Hepatocyte (in vitro differentiated cells): ENCODE results near the gene HPCAL1. TPM values are rescaled to one million over a fixed set of nuclear protein-coding genes. Genes with fewer than 3 reads are reported as not detected.
"Not testable (repeated sequence)": the region's sequence is repeated elsewhere in the genome, so short reads cannot be mapped to it uniquely, and the experiment has no call there.

Source experiments
- DNase-seq: peaks from one replicate; pipeline ENCODE4 v3.0.0-alpha.2; 2016; ENCODE audit warnings: low spot score
- H2AFZ ChIP-seq: fragments of 200-600 bp; sonication (generic); 2 replicates; pipeline ENCODE4 v1.6.0; 2016; ENCODE audit warnings: antibody characterized with exemption, mild to moderate bottlenecking
- H3K27ac ChIP-seq: fragments of 200-600 bp; sonication (generic); 2 replicates; pipeline ENCODE4 v1.5.1; 2016; ENCODE audit warnings: mild to moderate bottlenecking
- H3K27me3 ChIP-seq: fragments of 200-600 bp; sonication (generic); 2 replicates; pipeline ENCODE4 v1.6.1; 2016
- H3K36me3 ChIP-seq: fragments of 200-600 bp; sonication (generic); replicated peaks from 2 replicates; pipeline ENCODE4 v1.5.1; 2016; ENCODE audit warnings: low read depth; ENCODE audit not compliant: insufficient read depth
- H3K4me1 ChIP-seq: fragments of 200-600 bp; sonication (generic); 2 replicates; pipeline ENCODE4 v1.5.1; 2016; ENCODE audit warnings: mild to moderate bottlenecking, moderate library complexity; ENCODE audit not compliant: insufficient read depth
- H3K4me2 ChIP-seq: fragments of 200-600 bp; sonication (generic); 2 replicates; pipeline ENCODE4 v1.6.0; 2016
- H3K4me3 ChIP-seq: fragments of 200-600 bp; sonication (generic); 2 replicates; pipeline ENCODE4 v1.5.1; 2016; ENCODE audit warnings: mild to moderate bottlenecking
- H3K79me2 ChIP-seq: fragments of 200-600 bp; sonication (generic); 2 replicates; pipeline ENCODE4 v1.6.0; 2017; ENCODE audit warnings: mild to moderate bottlenecking
- H3K9me2 ChIP-seq: fragments of 200-600 bp; sonication (generic); replicated peaks from 2 replicates; pipeline ENCODE4 v1.6.0; 2017; ENCODE audit warnings: mild to moderate bottlenecking; ENCODE audit not compliant: insufficient read depth
- H3K9me3 ChIP-seq: fragments of 200-600 bp; sonication (generic); 2 replicates; pipeline ENCODE4 v1.5.1; 2016; ENCODE audit warnings: low read depth, mild to moderate bottlenecking
- H4K20me1 ChIP-seq: fragments of 200-600 bp; sonication (generic); 2 replicates; pipeline ENCODE4 v1.6.0; 2016; ENCODE audit warnings: mild to moderate bottlenecking; ENCODE audit not compliant: insufficient read depth, poor library complexity, severe bottlenecking
- CTCF ChIP-seq: fragments of 200-600 bp; sonication (generic); IDR thresholded peaks from 2 replicates; pipeline ENCODE4 v1.5.1; 2016; ENCODE audit warnings: antibody characterized with exemption, mild to moderate bottlenecking; ENCODE audit not compliant: poor library complexity
- EZH2 ChIP-seq: fragments of 200-600 bp; sonication (generic); IDR thresholded peaks from 2 replicates; pipeline ENCODE4 v1.6.1; 2016; ENCODE audit warnings: antibody characterized with exemption, mild to moderate bottlenecking, borderline replicate concordance
- EZH2phosphoT487 ChIP-seq: fragments of 200-600 bp; sonication (generic); IDR thresholded peaks from one replicate; pipeline ENCODE4 v1.6.1; 2018; ENCODE audit warnings: antibody characterized with exemption, mild to moderate bottlenecking, low read depth, moderate library complexity; ENCODE audit not compliant: unreplicated experiment, severe bottlenecking
- WGBS: methylation state at CpG from one replicate; pipeline ENCODE4 v1.1.6; 2016; ENCODE audit warnings: low lambda C conversion rate; ENCODE audit errors: missing lambda C conversion rate; 5-methylcytosine and 5-hydroxymethylcytosine counted together
- polyA plus RNA-seq: library from polyadenylated mRNA; unstranded; fragments of >200 nt; fragmentation: Nextera tagmentation; extraction: Ambion mirVana; gene quantifications from 2 replicates; pipeline ENCODE4 v1.2.1, GENCODE V29; 2016
- total RNA-seq: library from RNA; depleted of rRNA; stranded (reverse); fragments of >200 nt; gene quantifications from 2 replicates; pipeline ENCODE4 v1.2.3, GENCODE V29; 2014

HPCAL1 gene
- total and polyA plus RNA-seq, 2 experiments from 2014 or later, result 22.5 to 39.1 TPM

- Histone ChIP-seq H4K20me1 (no peaks in the 10 kb centered on the region), H3K36me3 (no peaks in the 10 kb centered on the region), H3K9me3 (peaks cover 6% of the 10 kb centered on the region), H3K79me2 (no peaks in the 10 kb centered on the region), H3K4me2 (no peak overlapping the region), H3K4me1 (no peaks in the 10 kb centered on the region), H3K27me3 (no peaks in the 10 kb centered on the region), H2AFZ (no peak overlapping the region), H3K9me2 (no peaks in the 10 kb centered on the region), H3K4me3 (no peak overlapping the region), H3K27ac (no peak overlapping the region)
- no peak for DNase-seq
- 93% methylated on average over 4 of the region's 4 CpGs for WGBS
- TF ChIP-seq EZH2phosphoT487, result no peak
These were observed 10.7 kb upstream of the HPCAL1 start for GRCh38 chr2:10292033-10292432.

DNA sequence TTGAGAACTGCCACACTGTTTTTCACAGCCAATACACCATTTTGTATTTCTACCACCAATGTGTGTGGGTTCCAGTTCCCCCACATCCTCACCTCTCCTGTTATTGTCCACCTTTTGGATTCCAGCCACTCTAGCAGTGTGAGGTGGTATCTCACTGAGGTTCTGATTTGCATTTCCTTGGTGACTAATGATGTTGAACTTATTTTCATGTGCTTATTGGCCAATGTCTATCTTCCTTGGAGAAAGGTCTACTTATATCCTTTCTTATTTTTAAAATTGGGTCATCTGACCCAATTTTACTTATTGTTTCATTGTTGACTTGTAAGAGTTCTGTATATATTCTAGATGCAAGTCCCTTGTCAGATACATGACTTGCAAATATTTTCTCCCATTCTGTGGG lies 9.1 kb upstream of the HPCAL1 start:
- Histone ChIP-seq H3K79me2 (no peaks in the 10 kb centered on the region), H3K4me3 (no peak overlapping the region), H3K4me1 (peaks cover 3% of the 10 kb centered on the region), H3K27me3 (no peaks in the 10 kb centered on the region), H3K9me3 (peaks cover 6% of the 10 kb centered on the region), H4K20me1 (no peaks in the 10 kb centered on the region), H3K36me3 (no peaks in the 10 kb centered on the region), H3K9me2 (no peaks in the 10 kb centered on the region), H3K4me2 (no peak overlapping the region), H3K27ac (no peak overlapping the region), H2AFZ (no peak overlapping the region)
- DNase-seq, result no peak
- TF ChIP-seq CTCF (no peak), EZH2 (no peak), EZH2phosphoT487 (no peak)

- H3K4me3 ChIP-seq, result no peak overlapping the region
- no peaks in the 10 kb centered on the region for H3K36me3 ChIP-seq
- H3K79me2 ChIP-seq, result no peaks in the 10 kb centered on the region
- H3K4me2 ChIP-seq, result no peak overlapping the region
- no peaks in the 10 kb centered on the region for H4K20me1 ChIP-seq
- H3K9me3 ChIP-seq, result peaks cover 6% of the 10 kb centered on the region
- 100% methylated on average over 1 of the region's 1 CpG for WGBS
- no peaks in the 10 kb centered on the region for H3K9me2 ChIP-seq
- H2AFZ ChIP-seq, result no peak overlapping the region
- no peak for DNase-seq
- H3K4me1 ChIP-seq, result peaks cover 3% of the 10 kb centered on the region
- H3K27ac ChIP-seq, result no peak overlapping the region
- no peaks in the 10 kb centered on the region for H3K27me3 ChIP-seq
- no peak for TF ChIP-seq EZH2
- no peak for TF ChIP-seq CTCF
- no peak for TF ChIP-seq EZH2phosphoT487
These were observed 8.6 kb upstream of the HPCAL1 start for GRCh38 chr2:10294077-10294476.

- 70% methylated on average over 4 of the region's 4 CpGs for WGBS
- H3K4me3 ChIP-seq, result not testable (repeated sequence)
These were observed 7.1 kb upstream of the HPCAL1 start for GRCh38 chr2:10295649-10296048.

GRCh38 chr2:10296142-10296541 lies 6.6 kb upstream of the HPCAL1 start:
- Histone ChIP-seq H3K36me3 (no peaks in the 10 kb centered on the region), H3K27ac (no peak overlapping the region), H2AFZ (no peak overlapping the region), H3K27me3 (no peaks in the 10 kb centered on the region), H3K4me3 (no peak overlapping the region), H3K9me2 (no peaks in the 10 kb centered on the region), H3K9me3 (peaks cover 6% of the 10 kb centered on the region), H3K79me2 (no peaks in the 10 kb centered on the region), H3K4me2 (no peak overlapping the region), H3K4me1 (peaks cover 3% of the 10 kb centered on the region), H4K20me1 (no peaks in the 10 kb centered on the region)
- DNase-seq, result no peak
- WGBS, result 83% methylated on average over 8 of the region's 8 CpGs
- no peak for TF ChIP-seq EZH2phosphoT487
- TF ChIP-seq EZH2, result no peak
- no peak for TF ChIP-seq CTCF

More at GRCh38 chr2:10295649-10296048, 7.1 kb upstream of the HPCAL1 start:
- not testable (repeated sequence) for H4K20me1 ChIP-seq, H3K27me3 ChIP-seq, H3K4me1 ChIP-seq, H3K9me3 ChIP-seq, H3K79me2 ChIP-seq, H3K4me2 ChIP-seq, DNase-seq, H3K36me3 ChIP-seq, H3K27ac ChIP-seq, H2AFZ ChIP-seq, H3K9me2 ChIP-seq
